Ishikawa (cell line): ENCODE measurements around the gene EGF.

ENCODE experiments used
- FOXM1 ChIP-seq: IDR thresholded peaks from 2 replicates; pipeline ENCODE4 v1.6.1; 2012; ENCODE audit warnings: low read depth, borderline replicate concordance
- MAX ChIP-seq: IDR thresholded peaks from 2 replicates; pipeline ENCODE4 v1.6.1; 2012
- REST ChIP-seq: IDR thresholded peaks from 2 replicates; pipeline ENCODE4 v1.6.1; 2012; ENCODE audit warnings: low read depth, mild to moderate bottlenecking
- YY1 ChIP-seq: IDR thresholded peaks from 2 replicates; pipeline ENCODE4 v1.6.1; 2012; ENCODE audit warnings: low read depth

- TF ChIP-seq FOXM1 (no peak), MAX (no peak), REST (no peak), YY1 (no peak)
These were observed 119.9 kb downstream of the EGF start for GRCh38 chr4:110032603-110033002.
